Measurements from ENCODE around the gene ITPR1. TPM values are rescaled to one million over a fixed set of nuclear protein-coding genes. Genes with fewer than 3 reads are reported as not detected.

ITPR1 gene
- total RNA-seq, 2 experiments from 2014 or later = 58.4 to 59.5 TPM

GRCh38 chr3:4472312-4472711 lies 20.8 kb upstream of the ITPR1 start:
- Mint-ChIP-seq H3K4me1 (peaks cover 16% of the 10 kb centered on the region), H3K27me3 (peaks cover 22% of the 10 kb centered on the region), H3K27ac (no peak overlapping the region), H3K4me3 (no peak overlapping the region), H3K36me3 (peaks cover 1% of the 10 kb centered on the region), H3K9me3 (no peaks in the 10 kb centered on the region)
- DNase-seq = no peak

DNA sequence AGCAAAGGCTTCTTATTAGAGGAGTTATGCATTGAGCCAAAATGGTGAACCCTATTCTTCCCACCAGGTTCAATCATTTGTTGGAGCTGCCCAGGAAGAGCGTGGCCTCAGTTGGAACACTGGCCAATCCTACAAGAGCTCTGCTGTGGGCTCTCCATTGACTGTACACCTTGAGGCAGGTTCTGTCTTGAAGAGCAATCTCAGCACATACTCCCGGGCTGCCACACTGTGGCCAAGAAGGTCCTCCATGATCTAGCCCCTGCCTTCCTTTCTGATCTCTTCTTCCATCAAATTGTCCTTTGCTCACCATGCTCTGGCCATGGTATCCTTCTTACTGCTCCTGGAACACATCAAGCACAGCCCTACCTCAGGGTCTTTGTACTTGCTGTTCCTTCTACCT lies 20.4 kb upstream of the ITPR1 start:
- no peak for DNase-seq
- Mint-ChIP-seq H3K9me3 (no peaks in the 10 kb centered on the region), H3K27me3 (peaks cover 22% of the 10 kb centered on the region), H3K4me1 (peaks cover 12% of the 10 kb centered on the region), H3K27ac (no peak overlapping the region), H3K36me3 (peaks cover 1% of the 10 kb centered on the region), H3K4me3 (no peak overlapping the region)

DNA sequence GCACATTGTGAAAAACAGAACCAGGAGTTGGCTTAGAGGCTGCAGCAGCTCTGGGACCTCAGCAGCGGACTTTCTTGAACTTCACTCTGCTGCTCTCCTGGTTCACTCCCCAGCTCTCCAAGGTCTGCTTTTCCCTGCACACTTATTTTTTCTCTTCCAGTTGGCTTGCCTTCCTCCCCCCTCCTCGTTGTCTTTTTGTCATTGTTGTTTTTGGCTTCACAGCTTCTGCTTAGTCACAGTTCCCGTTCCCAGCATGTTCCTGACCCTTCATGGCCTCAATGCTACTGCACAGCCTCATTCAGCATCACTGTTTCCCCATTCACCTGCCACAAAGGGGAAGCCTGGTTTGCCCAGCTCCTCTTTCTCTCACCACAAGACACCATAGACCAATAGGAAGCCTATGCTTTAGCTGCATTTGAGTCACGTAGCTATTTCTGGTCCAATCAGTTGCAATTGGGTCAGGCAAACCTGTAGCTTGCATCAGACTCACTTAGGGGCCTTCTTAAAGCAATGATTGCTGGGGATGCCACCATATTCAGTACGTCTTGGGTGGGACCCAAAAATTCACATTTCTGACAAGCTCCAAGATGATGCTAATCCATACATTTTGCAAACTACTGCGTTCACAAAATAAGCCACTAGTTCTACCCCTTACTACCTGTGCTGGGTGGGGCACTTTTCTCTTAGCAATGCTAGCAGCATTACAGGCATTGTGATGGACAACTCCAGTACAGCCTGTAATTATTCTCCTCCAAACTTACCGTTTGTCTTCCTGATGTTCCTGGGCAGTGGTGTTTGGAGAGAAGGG lies 18.3 kb upstream of the ITPR1 start:
- Mint-ChIP-seq H3K4me1 (peaks cover 12% of the 10 kb centered on the region), H3K4me3 (no peak overlapping the region), H3K27me3 (peaks cover 29% of the 10 kb centered on the region), H3K36me3 (peaks cover 1% of the 10 kb centered on the region), H3K9me3 (no peaks in the 10 kb centered on the region), H3K27ac (peak overlapping the region; percentile 71)
- DNase-seq = peak; percentile 48

DNA sequence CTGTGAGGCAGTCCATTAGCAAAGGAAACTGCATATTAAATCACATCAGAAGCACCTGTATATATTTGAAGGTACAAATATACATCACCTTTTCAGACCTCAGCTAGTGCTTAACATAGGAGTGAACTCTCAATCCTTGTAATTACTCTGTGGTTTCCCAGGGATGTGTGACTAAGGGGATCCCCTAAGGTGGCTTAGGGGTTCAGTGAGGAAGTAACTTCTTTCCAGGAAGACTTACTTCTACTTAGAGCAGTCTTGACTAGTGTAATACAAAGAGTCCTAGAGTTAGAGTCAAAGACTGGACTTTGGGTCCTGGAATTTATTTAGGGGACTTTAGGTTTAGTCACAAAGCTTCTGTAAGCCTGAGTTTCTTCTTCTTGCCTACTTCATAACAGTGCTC lies 17.3 kb upstream of the ITPR1 start:
- Mint-ChIP-seq H3K4me1 (peaks cover 12% of the 10 kb centered on the region), H3K4me3 (no peak overlapping the region), H3K9me3 (no peaks in the 10 kb centered on the region), H3K36me3 (peaks cover 1% of the 10 kb centered on the region), H3K27me3 (peaks cover 29% of the 10 kb centered on the region), H3K27ac (no peak overlapping the region)
- DNase-seq = no peak

GRCh38 chr3:4476496-4476895 lies 16.7 kb upstream of the ITPR1 start:
- DNase-seq = no peak
- Mint-ChIP-seq H3K27me3 (peaks cover 29% of the 10 kb centered on the region), H3K4me3 (no peak overlapping the region), H3K9me3 (no peaks in the 10 kb centered on the region), H3K36me3 (peaks cover 1% of the 10 kb centered on the region), H3K27ac (no peak overlapping the region), H3K4me1 (peaks cover 10% of the 10 kb centered on the region)

DNA sequence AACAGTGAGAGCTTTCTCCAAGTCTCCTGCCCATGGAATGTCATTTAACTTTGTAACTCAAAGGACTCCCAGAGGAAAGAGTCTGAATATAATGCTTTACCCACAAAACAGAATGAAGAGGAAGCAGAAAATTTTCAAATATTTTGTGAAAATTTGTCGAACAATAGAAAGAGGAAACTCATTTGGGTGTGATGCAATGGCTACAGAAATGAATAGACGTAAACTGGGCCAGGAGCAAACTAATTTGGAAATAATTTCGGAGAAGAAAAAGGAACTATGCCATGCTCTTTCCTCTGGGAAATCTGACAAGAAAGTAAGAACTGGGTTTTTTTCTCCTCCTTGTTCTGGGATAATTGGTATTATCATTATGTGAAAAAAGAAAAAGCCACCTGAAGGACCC lies 14.9 kb upstream of the ITPR1 start:
- H3K9me3 Mint-ChIP-seq = no peaks in the 10 kb centered on the region
- H3K27me3 Mint-ChIP-seq = peaks cover 23% of the 10 kb centered on the region
- peaks cover 9% of the 10 kb centered on the region for H3K4me1 Mint-ChIP-seq
- H3K27ac Mint-ChIP-seq = no peak overlapping the region
- H3K36me3 Mint-ChIP-seq = peaks cover 1% of the 10 kb centered on the region
- H3K4me3 Mint-ChIP-seq = no peak overlapping the region
- no peak for DNase-seq

DNA sequence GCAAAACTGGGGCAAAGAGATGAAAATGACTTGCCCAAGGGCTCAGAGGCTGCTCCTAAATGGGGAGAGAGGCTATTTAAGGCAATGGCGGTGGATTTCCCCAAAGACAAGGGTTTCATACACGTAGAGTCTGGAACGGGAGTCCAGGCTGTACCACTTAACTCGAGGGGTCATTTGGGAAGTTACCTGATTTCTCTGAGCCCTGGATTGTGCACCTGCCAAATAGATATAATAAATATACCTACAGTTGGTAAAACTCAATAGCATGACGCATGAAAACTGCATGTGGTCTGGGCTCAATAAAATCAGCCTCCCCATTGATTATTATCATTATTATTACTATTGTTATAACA lies 1.3 kb upstream of the ITPR1 start:
- Mint-ChIP-seq H3K9me3 (no peaks in the 10 kb centered on the region), H3K4me1 (peaks cover 34% of the 10 kb centered on the region), H3K27ac (no peak overlapping the region), H3K36me3 (peaks cover 17% of the 10 kb centered on the region), H3K27me3 (peaks cover 5% of the 10 kb centered on the region), H3K4me3 (peak overlapping the region; percentile 95)
- DNase-seq = no peak

DNA sequence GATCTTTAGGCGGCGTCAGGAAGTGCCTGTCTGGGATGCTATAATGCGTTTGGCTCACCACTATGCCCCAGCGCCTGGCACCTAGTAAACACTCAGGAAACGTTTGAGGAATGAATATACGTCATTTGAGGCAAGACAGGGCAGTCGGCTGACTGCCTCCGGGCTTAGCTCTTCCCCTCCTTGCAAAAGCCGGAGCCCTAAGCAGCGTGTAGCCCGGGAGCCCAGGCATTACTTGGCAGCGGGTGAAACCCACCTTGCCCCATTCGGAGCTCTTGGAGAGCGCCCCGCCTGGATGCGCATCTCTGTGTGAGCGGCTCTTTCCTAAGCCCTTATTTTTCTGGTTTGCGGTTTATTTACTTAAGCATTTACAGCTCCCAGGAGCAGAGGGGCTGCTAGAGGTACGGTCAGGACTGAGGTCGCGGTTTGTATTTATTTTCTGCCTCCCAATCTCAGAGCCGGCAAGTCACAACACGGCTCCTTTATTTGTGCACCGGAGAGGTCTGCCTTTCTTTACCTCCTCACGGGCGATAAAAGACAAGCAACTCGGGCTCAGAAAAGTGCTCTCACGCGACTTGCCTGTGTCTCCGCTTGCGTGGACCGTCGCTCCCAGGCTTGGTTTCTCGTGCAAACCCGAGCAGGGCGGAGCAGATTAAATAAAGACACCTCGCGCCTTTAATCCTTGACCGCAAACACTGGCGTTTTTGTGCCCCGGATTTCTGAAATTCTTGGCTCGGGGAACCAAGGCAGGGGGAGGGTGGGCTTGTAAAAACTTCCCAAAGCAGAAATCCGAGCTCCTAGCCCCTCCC lies 737 bp upstream of the ITPR1 start:
- Mint-ChIP-seq H3K36me3 (peaks cover 20% of the 10 kb centered on the region), H3K9me3 (no peaks in the 10 kb centered on the region), H3K27ac (peak overlapping the region; percentile 91), H3K27me3 (peaks cover 5% of the 10 kb centered on the region), H3K4me3 (peak overlapping the region; percentile 95), H3K4me1 (peaks cover 36% of the 10 kb centered on the region)
- DNase-seq = peak; percentile 28

DNA sequence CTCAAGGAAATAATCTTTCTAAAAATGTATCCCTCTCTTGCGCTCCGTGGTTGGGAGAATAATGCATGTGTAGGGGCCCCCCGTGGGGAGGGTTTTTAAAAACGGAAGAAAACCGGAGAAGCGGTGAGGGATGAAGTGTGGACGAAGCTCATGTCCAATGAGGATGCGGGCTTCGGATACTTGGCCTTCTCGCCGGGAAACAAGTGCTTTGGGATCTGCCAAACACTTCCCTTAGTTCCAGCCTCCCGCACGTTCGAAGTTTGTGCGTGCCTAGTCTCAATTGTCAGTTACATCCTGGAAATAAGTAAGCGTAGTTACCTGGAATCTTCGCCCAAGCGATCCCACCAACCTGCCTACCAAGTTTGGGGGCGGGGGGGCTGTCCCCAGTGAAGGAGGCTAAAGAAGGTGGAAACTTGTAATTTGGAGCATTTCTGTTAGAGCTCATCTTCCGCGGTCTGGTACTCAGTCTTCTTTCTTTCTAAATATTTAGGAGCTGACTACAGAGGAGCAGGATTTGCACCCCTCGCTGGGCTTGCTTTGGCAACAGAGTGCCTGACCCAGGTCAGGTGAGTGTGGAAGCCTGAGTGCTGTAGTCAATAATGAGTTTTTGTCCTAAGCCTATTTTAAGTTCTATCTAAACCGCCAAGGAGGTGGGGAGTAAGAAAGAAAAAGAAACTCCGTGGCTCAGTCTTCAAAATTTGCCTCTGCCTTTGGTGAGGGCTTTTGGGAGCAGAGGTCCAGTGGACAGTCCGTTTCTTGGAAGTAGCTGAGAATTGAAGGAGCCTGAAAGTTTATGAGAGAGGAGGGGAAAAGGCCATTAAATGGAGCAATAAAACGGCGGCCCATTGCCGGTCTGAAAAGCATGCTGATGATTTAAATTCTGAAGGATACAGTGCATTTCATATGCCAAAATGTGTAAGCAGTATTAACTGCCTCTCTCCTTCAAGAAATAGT lies 1.1 kb downstream of the ITPR1 start:
- Mint-ChIP-seq H3K4me1 (peaks cover 39% of the 10 kb centered on the region), H3K27me3 (peaks cover 5% of the 10 kb centered on the region), H3K9me3 (no peaks in the 10 kb centered on the region), H3K4me3 (peak overlapping the region; percentile 95), H3K36me3 (peaks cover 24% of the 10 kb centered on the region), H3K27ac (peak overlapping the region; percentile 91)
- peak; percentile 39 for DNase-seq

DNA sequence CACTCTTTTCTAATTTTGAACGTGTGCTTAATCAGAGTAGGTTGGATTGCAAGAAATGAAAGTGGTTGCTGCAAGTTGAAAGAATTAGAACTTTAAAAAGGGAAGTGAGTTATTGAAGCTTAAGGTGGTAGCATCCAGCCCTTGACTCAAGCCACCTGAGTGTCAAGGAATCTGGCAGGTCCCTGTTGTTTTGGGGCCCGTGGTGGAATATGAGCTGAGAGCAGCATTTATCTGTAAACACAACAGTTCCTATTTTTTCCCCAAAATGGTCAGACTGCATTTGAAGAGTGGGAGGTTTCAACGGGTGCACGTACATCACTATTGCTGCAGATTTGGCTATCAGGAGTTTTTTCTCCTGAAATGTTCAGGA lies 1.7 kb downstream of the ITPR1 start:
- Mint-ChIP-seq H3K4me1 (peaks cover 39% of the 10 kb centered on the region), H3K27me3 (peaks cover 5% of the 10 kb centered on the region), H3K9me3 (no peaks in the 10 kb centered on the region), H3K4me3 (peak overlapping the region; percentile 95), H3K27ac (peak overlapping the region; percentile 91), H3K36me3 (peaks cover 24% of the 10 kb centered on the region)
- DNase-seq = no peak

GRCh38 chr3:4495294-4496086 lies 2.3 kb downstream of the ITPR1 start:
- H3K27me3 Mint-ChIP-seq = peaks cover 5% of the 10 kb centered on the region

DNA sequence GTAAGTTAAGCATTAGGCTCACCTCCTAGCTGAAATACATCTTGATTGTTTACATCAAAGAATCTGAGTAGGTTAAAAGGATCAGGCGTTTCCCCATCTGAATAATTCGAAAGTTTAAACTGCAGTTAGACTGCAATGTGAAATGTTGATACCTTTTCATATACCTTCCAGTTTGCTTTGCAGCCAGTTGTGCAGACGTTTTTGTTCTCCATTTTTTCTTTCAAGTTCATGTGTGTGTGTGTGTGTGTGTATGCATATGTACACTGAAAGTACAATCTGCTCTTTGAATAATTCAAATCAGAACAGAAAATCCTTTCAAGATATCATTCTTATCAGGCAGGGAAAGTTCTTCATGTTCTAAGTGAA lies 2.9 kb downstream of the ITPR1 start:
- DNase-seq = no peak

More at GRCh38 chr3:4495294-4496086, 2.3 kb downstream of the ITPR1 start:
- H3K36me3 Mint-ChIP-seq = peaks cover 26% of the 10 kb centered on the region
- no peak for DNase-seq
- H3K27ac Mint-ChIP-seq = peak overlapping the region; percentile 91
- H3K4me3 Mint-ChIP-seq = peak overlapping the region; percentile 95
- peaks cover 39% of the 10 kb centered on the region for H3K4me1 Mint-ChIP-seq
- no peaks in the 10 kb centered on the region for H3K9me3 Mint-ChIP-seq

DNA sequence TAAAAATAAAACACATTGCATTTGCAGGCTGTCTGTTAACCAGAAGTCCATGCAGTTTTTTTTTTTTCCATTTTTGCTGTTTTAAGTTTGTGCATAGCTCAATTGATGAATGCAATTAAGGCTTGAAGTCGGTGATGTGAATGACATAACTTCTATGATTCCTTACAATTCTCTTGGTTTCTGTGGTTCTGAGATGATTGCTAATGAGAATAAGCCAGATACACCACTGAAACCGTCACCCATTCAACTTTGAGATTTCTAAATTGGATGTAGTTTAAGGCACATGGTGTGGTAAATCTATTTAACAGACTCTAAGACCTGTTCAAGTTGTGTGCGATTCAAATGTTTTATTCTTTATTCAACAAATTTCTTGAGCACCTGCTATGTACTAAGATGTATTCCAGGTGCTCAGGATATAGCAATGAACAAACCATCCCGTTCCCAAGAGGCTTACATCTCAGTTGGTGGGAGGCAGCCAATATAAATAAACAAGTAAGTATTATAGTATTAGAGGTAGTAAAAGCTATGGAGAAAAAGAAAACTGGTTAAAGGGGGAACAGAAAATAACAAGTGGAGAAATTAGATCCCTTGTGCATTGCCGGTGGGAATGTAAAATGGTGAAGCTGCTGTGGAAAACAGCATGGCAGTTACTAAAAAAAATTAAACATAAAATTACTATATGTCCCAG lies 4.0 kb downstream of the ITPR1 start:
- Mint-ChIP-seq H3K36me3 (peaks cover 26% of the 10 kb centered on the region), H3K27ac (no peak overlapping the region), H3K9me3 (no peaks in the 10 kb centered on the region), H3K4me1 (peaks cover 37% of the 10 kb centered on the region), H3K4me3 (no peak overlapping the region), H3K27me3 (no peaks in the 10 kb centered on the region)
- no peak for DNase-seq

More for the DNA sequence above, 2.9 kb downstream of the ITPR1 start:
- H3K4me3 Mint-ChIP-seq = peak overlapping the region; percentile 95
- H3K27me3 Mint-ChIP-seq = peaks cover 2% of the 10 kb centered on the region
- H3K36me3 Mint-ChIP-seq = peaks cover 26% of the 10 kb centered on the region
- no peaks in the 10 kb centered on the region for H3K9me3 Mint-ChIP-seq
- H3K4me1 Mint-ChIP-seq = peaks cover 39% of the 10 kb centered on the region
- peak overlapping the region; percentile 91 for H3K27ac Mint-ChIP-seq
